ENCODE measurements around the gene KRTAP5-7. TPM values are rescaled to one million over a fixed set of nuclear protein-coding genes. Genes with fewer than 3 reads are reported as not detected.
"Not testable (repeated sequence)": the region's sequence is repeated elsewhere in the genome, so short reads cannot be mapped to it uniquely, and the experiment has no call there.

The KRTAP5-7 gene
- total and polyA plus RNA-seq, 2 experiments from 2014 or later, result not detected

DNA sequence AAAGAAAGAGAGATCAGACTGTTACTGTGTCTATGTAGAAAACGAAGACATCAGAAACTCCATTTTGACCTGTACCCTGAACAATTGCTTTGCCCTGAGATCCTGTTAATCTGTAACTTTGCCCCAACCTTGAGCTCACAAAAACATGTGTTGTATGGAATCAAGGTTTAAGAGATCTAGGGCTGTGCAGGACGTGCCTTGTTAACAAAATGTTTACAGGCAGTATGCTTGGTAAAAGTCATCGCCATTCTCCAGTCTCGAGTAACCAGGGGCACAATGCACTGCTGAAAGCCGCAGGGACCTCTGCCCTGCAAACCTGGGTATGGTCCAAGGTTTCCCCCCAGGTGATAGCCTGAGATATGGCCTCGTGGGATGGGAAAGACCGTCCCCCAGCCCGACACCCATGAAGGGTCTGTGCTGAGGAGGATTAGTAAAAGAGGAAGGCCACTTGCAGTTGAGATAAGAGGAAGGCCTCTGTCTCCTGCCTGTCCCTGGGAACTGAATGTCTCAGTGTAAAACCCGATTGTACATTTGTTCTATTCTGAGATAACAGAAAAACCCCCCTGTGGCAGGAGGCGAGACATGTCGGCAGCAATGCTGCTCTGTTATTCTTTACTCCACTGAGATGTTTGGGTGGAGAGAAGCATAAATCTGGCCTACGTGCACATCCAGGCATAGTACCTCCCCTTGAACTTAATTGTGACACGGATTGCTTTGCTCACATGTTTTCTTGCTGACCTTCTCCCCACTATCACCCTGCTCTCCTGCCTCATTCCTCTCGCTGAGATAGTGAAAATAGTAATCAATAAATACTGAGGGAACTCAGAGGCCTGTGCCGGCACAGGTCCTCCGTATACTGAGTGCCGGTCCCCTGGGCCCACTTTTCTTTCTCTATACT, 7.9 kb downstream of the KRTAP5-7 start:
- not testable (repeated sequence) for H3K27ac Mint-ChIP-seq; H2AFZ ChIP-seq; H3K4me1 ChIP-seq (ENCODE audit: insufficient read depth); H3K27ac ChIP-seq (ENCODE audit: low read depth); H3K27me3 Mint-ChIP-seq (ENCODE audit: insufficient read depth, low read depth, poor library complexity); H3K4me1 Mint-ChIP-seq; ATAC-seq; DNase-seq (ENCODE audit: low spot score); H3K9me3 Mint-ChIP-seq; H3K36me3 Mint-ChIP-seq (ENCODE audit: low read depth); H3K27me3 ChIP-seq (ENCODE audit: insufficient read depth); H3K4me2 ChIP-seq; H4K20me1 ChIP-seq (replicated peaks; ENCODE audit: insufficient read depth); H3K4me3 ChIP-seq; H3K4me3 Mint-ChIP-seq; H3K36me3 ChIP-seq (ENCODE audit: insufficient read depth); H3F3A ChIP-seq (replicated peaks; ENCODE audit: low read depth); H3K79me2 ChIP-seq (replicated peaks; ENCODE audit: insufficient read depth); H3K9me2 ChIP-seq (ENCODE audit: insufficient read depth)

GRCh38 chr11:71535825-71536224, 8.8 kb downstream of the KRTAP5-7 start:
- peaks cover 6% of the 10 kb centered on the region for H3K27me3 Mint-ChIP-seq (ENCODE audit: insufficient read depth, low read depth, poor library complexity)
- no peak overlapping the region for H3K4me3 Mint-ChIP-seq
- H3K36me3 Mint-ChIP-seq (ENCODE audit: low read depth), result peaks cover 3% of the 10 kb centered on the region; the same call in 1 of the 3 replicates
- DNase-seq (ENCODE audit: low spot score) (no peak), ATAC-seq (no peak)
- no peaks in the 10 kb centered on the region for H3K79me2 ChIP-seq (replicated peaks; ENCODE audit: insufficient read depth)
- H4K20me1 ChIP-seq (replicated peaks; ENCODE audit: insufficient read depth), result no peaks in the 10 kb centered on the region; the same call in 1 of the 2 replicates
- no peaks in the 10 kb centered on the region for H3K4me1 ChIP-seq (ENCODE audit: insufficient read depth)
- no peaks in the 10 kb centered on the region for H3K36me3 ChIP-seq (ENCODE audit: insufficient read depth)
- H3K4me2 ChIP-seq, result no peak overlapping the region
- H3K9me3 Mint-ChIP-seq, result peaks cover 3% of the 10 kb centered on the region
- no peaks in the 10 kb centered on the region; the same call in 2 of the 3 replicates for H3K4me1 Mint-ChIP-seq
- no peak overlapping the region for H3K27ac Mint-ChIP-seq
- no peak overlapping the region for H3K27ac ChIP-seq (ENCODE audit: low read depth)
- no peaks in the 10 kb centered on the region for H3K9me2 ChIP-seq (ENCODE audit: insufficient read depth)
- no peak for TF ChIP-seq JUNB (IDR thresholded peaks at IDR 0.05; ENCODE audit: unreplicated experiment)
- no peak for TF ChIP-seq ZNF114 (CRISPR knock-in tag; IDR thresholded peaks at IDR 0.05)
- no peak for TF ChIP-seq STAT1 (IDR thresholded peaks at IDR 0.05; ENCODE audit: unreplicated experiment)
- TF ChIP-seq, protein P1, sequence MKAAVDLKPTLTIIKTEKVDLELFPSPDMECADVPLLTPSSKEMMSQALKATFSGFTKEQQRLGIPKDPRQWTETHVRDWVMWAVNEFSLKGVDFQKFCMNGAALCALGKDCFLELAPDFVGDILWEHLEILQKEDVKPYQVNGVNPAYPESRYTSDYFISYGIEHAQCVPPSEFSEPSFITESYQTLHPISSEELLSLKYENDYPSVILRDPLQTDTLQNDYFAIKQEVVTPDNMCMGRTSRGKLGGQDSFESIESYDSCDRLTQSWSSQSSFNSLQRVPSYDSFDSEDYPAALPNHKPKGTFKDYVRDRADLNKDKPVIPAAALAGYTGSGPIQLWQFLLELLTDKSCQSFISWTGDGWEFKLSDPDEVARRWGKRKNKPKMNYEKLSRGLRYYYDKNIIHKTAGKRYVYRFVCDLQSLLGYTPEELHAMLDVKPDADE (IDR thresholded peaks at IDR 0.05), result no peak
- no peak for TF ChIP-seq ZNF331 (CRISPR knock-in tag; IDR thresholded peaks at IDR 0.05; ENCODE audit: low read depth)
- no peak for TF ChIP-seq CREB1 (CRISPR knock-in tag; IDR thresholded peaks at IDR 0.05; ENCODE audit: low read depth)
- no peak for TF ChIP-seq EZH2phosphoT487 (IDR thresholded peaks at IDR 0.05; ENCODE audit: unreplicated experiment)
- TF ChIP-seq ZNF462 (CRISPR knock-in tag; IDR thresholded peaks at IDR 0.05), result no peak
- no peak for TF ChIP-seq EZH2 (IDR thresholded peaks at IDR 0.05; ENCODE audit: low read depth, unreplicated experiment)
- no peaks in the 10 kb centered on the region for H3F3A ChIP-seq (replicated peaks; ENCODE audit: low read depth)
- H2AFZ ChIP-seq, result no peak overlapping the region
- no peaks in the 10 kb centered on the region for H3K27me3 ChIP-seq (ENCODE audit: insufficient read depth)
- H3K4me3 ChIP-seq, result no peak overlapping the region
